Fibroblast of the conjunctiva (primary cell): ENCODE data around the gene VTN.

ENCODE experiments used
- DNase-seq: peaks from one replicate; pipeline ENCODE4 v3.0.0-alpha.2; 2010; ENCODE audit warnings: low read depth

VTN gene

GRCh38 chr17:28368306-28368831 lies 1.7 kb downstream of the VTN start:
- no peak for DNase-seq

DNA sequence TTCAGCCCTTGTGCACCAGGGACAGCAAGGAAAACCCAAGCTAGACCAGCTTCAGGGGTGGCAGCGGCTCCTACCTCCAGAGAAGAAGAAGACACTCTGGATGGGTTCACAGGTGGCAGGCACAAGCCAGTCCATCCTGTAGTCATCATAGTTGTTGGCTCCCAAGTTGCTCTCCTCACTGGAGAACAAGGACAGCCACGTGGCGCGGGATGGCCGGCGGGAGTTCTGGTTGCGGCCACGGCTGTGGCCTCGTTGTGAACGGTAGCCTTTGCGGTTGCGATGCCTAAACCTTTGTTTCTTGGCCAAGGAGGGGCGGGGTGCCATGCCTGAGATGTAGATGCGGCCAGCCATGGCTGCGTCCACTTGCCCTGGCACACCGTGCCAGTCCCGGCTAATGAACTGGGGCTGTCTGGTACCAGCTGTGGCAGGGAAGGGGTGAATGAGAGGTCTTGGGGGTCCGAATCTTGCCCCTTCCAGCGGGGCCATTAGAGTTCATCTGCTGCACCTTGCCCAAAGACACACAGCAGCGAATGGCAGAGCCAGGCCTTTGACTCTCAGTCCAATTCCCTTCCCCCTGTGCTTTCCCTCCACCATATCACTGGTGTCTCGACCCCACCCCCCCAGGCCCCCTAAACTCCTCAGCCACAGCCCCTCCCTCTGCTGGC lies 2.3 kb downstream of the VTN start:
- DNase-seq: no peak

DNA sequence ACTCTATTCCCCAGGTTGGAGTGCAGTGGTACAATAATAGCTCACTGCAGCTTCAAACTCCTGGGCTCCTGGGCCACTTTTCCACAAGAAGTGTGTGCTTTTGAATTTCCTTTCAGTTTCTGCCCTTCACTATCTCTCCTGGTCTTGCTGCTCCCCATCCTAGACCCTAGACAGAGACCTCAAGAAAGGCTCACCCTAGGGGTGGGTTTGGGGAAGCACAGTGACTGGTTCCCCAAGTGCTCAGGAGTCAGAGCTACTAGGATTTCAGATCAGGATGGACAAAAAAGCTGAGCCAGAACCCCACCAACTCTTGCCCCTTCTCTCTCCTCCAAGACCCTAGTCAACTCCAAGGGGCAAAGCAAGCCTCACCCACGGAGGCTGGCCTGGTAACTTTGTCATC lies 3.5 kb downstream of the VTN start:
- no peak for DNase-seq

GRCh38 chr17:28365487-28365886 lies 4.6 kb downstream of the VTN start:
- DNase-seq: no peak

DNA sequence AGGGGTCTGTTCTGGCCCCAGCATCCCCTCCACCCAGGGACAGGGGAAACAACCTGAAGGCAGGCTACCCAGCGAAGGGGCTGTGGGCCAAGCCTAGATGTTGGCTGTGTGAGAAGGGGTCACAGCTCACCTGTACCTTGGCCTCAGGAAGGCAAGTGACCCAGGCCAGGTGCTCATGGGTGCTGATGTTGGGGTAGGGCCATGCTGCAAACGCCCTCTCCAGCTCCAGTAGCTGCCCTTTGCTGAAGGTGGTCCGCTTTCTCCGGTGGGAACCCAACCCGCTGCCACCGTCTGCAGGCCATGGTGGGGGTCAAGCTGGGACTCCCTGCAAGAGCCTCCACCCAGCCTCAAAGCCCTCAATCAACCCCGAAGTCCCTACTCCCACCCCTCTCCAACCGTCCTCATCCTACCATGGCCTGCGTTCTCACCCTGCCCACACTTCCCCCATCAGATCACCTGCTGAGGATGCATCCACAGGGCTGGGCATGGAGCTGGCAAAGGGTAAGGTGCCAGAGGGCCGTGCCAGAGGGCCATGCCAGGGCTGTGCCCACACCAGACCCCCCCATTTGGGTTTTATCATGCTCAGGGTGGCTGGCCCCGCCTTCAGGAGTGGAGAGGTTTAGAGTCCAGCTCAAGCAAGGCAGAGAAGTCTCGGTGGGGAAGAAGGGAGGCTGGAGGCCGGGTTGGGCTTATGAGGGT lies 5.3 kb downstream of the VTN start, which contains the start of gene SEBOX:
TSS of gene SEBOX (minus strand) at position 535 of the 699 bp plus-strand sequence. CDS start at position 487, 48 bp downstream.
- DNase-seq: no peak

DNA sequence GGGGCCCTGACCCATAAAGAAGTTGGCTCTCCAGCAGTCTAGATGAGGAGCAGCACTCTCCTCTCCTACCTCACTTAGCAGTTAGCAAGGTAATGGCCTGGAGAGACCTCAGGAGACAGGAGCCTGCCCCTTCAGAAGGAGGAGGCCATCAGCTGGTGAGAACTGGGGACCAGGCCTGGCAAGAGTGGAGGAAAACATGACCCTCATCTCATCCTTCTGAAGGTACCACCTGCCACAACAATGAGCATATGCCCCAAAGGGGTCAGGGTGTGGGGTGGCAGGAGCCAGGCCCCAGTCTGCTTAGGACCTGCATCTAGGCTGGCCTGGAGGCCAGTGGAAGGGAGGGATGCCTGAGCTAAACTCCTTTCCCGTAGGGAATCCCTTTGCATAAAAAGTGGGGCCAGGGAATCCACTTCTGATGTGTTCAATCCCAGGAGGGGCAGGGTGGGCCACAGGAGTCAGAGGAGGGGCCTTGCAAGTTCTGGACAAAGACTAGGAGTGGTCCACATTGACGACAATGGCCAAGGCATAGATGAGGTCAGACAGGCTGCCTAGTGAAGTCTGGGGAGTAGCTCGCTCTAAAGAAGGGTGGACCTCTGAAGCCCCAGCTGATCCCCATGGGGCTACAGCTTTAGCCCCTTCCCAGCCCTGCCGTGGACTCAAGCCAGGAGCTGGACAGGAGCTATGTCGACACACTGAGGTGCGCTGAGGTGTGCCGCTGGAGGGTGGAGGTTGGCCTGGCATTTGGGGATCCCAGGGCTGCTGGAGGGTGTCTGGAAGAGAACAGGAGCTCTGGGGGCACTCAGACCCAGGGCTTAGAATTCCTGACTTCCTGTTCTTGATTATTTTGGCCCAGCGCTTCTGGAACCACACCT lies 6.1 kb downstream of the VTN start:
- DNase-seq: no peak

DNA sequence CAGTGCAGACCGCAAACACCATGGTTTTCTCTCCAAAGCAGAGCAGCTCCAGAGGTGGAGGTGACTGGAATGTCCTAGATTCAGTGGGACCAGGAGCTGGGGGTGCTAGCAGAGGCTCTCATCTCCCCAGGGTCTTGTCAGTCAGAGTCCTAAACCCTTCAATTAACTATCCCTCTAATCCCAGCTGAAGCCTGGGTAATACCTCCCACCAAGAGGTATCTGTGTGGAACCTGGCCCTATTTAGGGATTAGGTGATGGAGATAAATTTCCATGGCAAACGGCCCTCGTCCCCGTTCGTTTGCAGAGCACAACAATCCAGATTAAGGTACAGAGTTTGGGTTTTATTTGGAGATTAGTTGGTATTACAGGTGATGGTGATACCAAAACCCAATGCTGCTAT lies 6.9 kb downstream of the VTN start:
- DNase-seq: no peak

DNA sequence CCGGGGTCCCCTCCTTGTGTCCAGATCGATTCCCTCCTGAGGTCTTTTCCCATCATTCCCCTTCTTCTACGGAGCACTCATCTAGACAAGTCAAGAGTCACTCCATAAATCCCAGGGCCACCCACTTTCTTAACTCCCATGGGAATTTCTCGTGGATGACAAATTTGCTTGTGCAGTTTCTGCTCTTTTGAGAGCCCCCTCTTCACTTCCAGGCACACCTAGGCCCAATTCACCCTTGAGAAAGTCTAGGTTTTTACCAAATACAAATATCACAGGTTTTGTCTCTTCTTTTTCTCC lies 12.3 kb downstream of the VTN start:
- DNase-seq: no peak

- DNase-seq: peak; percentile 87
Measured at GRCh38 chr17:28357061-28357900, 12.8 kb downstream of the VTN start, which contains the start of gene POLDIP2. TSS of gene POLDIP2 (minus strand) at chr17:28357527. CDS start at chr17:28357448, 79 bp downstream.

DNA sequence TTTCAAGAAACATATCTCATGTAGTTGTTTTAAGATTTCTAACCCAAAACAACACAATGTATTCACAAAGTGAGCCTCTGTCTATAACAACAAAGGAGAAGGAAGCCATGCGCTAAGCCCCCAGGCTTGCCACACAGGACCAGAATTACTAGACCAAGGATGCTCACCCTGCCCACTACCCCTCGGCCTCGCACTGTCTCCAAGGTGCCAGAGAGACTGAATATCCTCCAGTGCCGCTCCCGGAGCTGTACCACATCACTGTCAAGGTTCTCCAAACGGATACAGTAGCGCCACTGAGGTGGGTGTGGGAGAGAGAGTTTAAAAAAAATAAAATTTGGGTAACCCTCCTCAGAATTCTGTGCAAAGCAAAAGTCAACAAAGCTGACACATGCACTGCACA lies 19.8 kb downstream of the VTN start:
- no peak for DNase-seq

DNA sequence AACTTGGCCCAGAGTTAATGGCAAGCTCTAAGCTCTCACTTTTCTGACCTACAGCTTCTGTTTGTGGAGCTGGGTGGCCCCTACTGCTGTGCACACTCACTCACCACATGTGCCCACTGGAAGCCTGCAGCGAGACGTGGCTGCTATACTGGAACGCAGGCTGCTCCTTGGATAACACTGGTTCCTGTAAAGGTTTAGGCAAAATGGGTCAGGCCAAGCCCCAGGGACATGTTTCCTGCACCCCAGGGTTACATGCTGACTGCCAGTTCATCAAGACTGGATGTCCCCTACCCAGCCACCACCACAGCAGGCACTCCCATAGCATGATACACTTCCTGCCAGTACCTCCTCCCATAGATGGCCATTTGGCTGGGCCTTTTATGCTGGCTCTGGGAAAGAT lies 21.1 kb downstream of the VTN start:
- no peak for DNase-seq

DNA sequence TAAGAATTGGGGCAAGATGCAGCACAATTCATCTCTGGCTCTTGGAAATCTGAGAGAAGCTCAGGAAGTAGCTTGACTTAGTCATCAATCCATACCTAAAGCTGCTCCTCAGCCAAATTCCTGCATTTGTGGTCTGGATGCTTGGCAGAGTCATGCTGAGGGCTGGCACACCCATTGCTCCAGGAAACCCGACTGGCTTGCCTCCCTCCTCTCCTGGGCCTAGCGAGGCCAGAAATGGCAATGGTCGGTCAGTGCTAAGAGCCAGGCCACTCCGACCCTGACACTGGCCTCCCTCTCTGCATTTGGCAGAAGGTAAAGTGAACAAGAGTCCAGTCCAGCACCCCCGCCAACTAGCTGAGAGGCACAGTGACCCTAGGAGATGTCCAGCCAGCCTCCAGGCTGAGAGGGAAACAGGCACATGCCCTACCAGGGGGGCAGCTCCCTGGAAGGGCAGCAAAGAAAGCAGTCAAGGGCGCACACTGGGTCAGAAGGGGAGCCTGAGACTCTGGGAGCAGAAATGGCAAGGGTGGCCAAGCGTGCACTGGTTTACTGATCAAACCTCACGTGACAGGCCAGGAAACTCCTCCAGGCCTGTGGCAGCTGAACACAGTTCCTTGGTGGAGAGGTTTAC lies 22.7 kb downstream of the VTN start:
- peak; percentile 61 for DNase-seq

- DNase-seq: no peak
Measured at GRCh38 chr17:28346746-28347246, 23.3 kb downstream of the VTN start.

GRCh38 chr17:28346199-28346580 lies 23.9 kb downstream of the VTN start:
- no peak for DNase-seq

- DNase-seq: no peak
Measured at GRCh38 chr17:28345419-28346198, 24.5 kb downstream of the VTN start.

DNA sequence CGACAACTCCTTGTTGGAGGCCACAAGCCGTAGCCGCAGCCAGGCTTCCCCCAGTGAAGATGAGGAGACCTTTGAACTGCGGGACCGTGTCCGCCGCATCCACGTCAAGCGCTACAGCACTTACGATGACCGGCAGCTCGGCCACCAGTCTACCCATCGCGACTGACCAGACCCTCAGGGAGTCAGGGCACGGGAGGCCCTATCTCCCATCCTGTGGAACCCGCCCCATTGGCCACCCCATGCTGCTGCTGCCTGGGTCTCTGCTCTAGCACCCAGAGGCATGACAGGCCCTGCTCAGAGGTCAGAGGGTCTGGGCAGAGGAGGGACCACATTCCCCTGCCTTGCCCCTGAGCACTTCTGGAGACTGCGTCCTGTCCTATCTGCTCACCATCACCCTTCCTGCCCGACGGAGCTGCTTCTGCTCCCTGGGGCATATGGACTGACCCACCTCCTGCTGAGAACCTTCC lies 25.6 kb downstream of the VTN start:
- no peak for DNase-seq

DNA sequence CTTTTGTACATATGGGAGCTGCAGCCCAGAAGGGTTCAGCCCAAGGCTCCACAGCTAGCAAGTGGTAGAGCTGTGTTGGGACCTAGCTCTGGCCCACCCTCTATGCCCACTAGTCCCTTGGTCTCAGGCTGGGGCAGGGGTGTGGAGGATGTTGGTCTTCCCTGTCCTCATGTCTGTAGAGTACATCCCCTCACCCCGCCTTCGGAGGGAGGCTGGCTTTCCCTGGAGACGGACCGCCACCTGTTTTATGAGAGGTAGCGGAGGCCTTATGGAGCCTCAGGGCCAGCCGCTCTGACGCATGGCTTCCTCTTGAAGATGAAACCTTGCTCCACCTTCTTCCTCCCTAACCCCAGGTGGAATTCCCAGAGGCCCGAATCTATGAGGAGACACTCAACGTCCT lies 26.1 kb downstream of the VTN start:
- DNase-seq: no peak

DNA sequence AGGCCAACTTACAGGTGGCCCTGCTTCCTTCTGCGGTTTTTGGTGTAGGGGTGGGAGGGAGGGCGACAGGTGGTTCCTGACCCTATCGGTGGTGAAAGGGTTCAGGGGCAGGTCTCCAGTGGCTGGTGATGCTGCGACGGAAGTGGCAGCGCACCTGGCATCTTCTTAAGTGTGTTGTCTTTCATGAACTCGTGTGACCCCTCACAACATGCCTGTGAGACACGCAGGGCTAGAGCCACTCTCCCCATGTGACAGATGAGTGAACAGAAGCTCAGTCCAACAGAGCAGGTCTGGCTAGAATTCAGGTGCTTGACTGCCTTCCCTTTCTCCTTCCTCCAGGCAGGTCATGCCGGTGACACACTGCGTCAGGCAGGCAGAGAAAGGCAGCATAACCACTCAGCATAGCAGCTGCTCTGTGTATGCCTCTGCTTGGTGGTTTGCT lies 26.6 kb downstream of the VTN start:
- DNase-seq: no peak

- DNase-seq: no peak
Measured at GRCh38 chr17:28342313-28342712, 27.8 kb downstream of the VTN start.

GRCh38 chr17:28341516-28341915 lies 28.6 kb downstream of the VTN start:
- DNase-seq: no peak
